ENCODE measurements around the gene CLHC1. TPM values are rescaled to one million over a fixed set of nuclear protein-coding genes. Genes with fewer than 3 reads are reported as not detected.

Gene CLHC1
- total and polyA plus RNA-seq, 4 donors: 2.3 to 33.8 (median 12.2) TPM

DNA sequence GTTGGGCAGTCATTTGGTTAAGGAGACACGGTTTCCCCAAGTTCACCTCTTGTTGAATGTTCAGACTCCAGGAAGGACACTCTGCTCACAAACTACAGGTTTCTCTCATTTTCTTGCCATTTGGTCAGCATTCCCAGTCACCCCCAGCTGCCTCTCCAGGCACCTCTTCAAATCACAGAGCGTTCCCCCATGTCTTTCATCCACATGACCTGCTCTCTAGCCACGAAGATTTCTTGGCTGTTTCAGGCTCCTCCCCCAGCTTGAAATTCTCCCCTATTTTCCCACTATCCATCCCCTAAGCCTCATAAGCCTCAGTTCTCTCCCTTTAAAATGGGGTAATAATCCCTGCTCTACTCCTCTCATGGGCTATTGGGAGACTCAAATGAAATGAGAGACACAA lies 92.8 kb downstream of the CLHC1 start:
- peaks cover 0 to 24% (median 12%) of the 10 kb centered on the region in 5 donors for H3K4me1 ChIP-seq (ENCODE audit: control insufficient read depth in 5 of 5, insufficient read depth in 5 of 5, low read length in 5 of 5)
- no peak overlapping the region for H3K4me3 ChIP-seq
- H3K9ac ChIP-seq (ENCODE audit: insufficient read depth in 1 of 2, low read length in 2 of 2): no peak overlapping the region
- WGBS, 2 donors: 89 to 97% methylated on average over 3 of the region's 3 CpGs
- TF ChIP-seq, protein P1, sequence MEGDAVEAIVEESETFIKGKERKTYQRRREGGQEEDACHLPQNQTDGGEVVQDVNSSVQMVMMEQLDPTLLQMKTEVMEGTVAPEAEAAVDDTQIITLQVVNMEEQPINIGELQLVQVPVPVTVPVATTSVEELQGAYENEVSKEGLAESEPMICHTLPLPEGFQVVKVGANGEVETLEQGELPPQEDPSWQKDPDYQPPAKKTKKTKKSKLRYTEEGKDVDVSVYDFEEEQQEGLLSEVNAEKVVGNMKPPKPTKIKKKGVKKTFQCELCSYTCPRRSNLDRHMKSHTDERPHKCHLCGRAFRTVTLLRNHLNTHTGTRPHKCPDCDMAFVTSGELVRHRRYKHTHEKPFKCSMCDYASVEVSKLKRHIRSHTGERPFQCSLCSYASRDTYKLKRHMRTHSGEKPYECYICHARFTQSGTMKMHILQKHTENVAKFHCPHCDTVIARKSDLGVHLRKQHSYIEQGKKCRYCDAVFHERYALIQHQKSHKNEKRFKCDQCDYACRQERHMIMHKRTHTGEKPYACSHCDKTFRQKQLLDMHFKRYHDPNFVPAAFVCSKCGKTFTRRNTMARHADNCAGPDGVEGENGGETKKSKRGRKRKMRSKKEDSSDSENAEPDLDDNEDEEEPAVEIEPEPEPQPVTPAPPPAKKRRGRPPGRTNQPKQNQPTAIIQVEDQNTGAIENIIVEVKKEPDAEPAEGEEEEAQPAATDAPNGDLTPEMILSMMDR (IDR thresholded peaks at IDR 0.05; ENCODE audit: control extremely low read depth, extremely low read depth): no peak
- DNase-seq (no peak), ATAC-seq (ENCODE audit: insufficient read depth, low FRiP score) (no peak)
- H3K9me3 ChIP-seq (ENCODE audit: control insufficient read depth in 4 of 4, insufficient read depth in 3 of 4, low read length in 3 of 4): no peaks in the 10 kb centered on the region
- H3K27ac ChIP-seq (ENCODE audit: low read depth in 1 of 2, low read length in 1 of 2): no peak overlapping the region
- no peaks in the 10 kb centered on the region for H3K27me3 ChIP-seq (ENCODE audit: control insufficient read depth in 3 of 3, insufficient read depth in 3 of 3, low read length in 2 of 3)
- no peaks in the 10 kb centered on the region for H3K36me3 ChIP-seq (ENCODE audit: control insufficient read depth in 4 of 4, insufficient read depth in 4 of 4, low read length in 4 of 4)

DNA sequence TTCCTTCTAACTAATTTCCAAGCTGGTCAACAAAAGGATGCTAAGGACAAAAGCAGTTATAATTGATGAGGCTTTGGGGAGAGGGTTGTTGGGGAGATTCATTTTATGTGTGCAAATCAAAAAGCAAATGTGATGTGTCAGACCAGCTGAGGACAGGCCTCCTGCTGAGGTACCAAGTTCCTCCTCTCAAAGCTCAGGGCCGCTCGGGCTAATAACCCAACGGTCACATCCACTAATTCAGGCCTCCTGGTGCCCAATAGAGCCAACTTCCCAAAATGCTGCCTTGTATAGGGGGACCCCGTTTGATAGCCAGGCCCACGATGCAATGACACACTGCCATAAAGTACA lies 93.2 kb downstream of the CLHC1 start:
- DNase-seq (no peak), ATAC-seq (ENCODE audit: insufficient read depth, low FRiP score) (no peak)
- TF ChIP-seq, protein P1 (IDR thresholded peaks at IDR 0.05; ENCODE audit: control extremely low read depth, extremely low read depth): no peak
- Histone ChIP-seq H3K27me3 (ENCODE audit: control insufficient read depth in 3 of 3, insufficient read depth in 3 of 3, low read length in 2 of 3) (no peaks in the 10 kb centered on the region), H3K4me3 (no peak overlapping the region), H3K9ac (ENCODE audit: insufficient read depth in 1 of 2, low read length in 2 of 2) (no peak overlapping the region), H3K4me1 (ENCODE audit: control insufficient read depth in 5 of 5, insufficient read depth in 5 of 5, low read length in 5 of 5) (peaks cover 3 to 29% (median 15%) of the 10 kb centered on the region in 5 donors), H3K27ac (ENCODE audit: low read depth in 1 of 2, low read length in 1 of 2) (no peak overlapping the region), H3K36me3 (ENCODE audit: control insufficient read depth in 4 of 4, insufficient read depth in 4 of 4, low read length in 4 of 4) (no peaks in the 10 kb centered on the region), H3K9me3 (ENCODE audit: control insufficient read depth in 4 of 4, insufficient read depth in 3 of 4, low read length in 3 of 4) (no peaks in the 10 kb centered on the region)
- 93 to 99% methylated on average over 5 of the region's 5 CpGs for WGBS, 2 donors

DNA sequence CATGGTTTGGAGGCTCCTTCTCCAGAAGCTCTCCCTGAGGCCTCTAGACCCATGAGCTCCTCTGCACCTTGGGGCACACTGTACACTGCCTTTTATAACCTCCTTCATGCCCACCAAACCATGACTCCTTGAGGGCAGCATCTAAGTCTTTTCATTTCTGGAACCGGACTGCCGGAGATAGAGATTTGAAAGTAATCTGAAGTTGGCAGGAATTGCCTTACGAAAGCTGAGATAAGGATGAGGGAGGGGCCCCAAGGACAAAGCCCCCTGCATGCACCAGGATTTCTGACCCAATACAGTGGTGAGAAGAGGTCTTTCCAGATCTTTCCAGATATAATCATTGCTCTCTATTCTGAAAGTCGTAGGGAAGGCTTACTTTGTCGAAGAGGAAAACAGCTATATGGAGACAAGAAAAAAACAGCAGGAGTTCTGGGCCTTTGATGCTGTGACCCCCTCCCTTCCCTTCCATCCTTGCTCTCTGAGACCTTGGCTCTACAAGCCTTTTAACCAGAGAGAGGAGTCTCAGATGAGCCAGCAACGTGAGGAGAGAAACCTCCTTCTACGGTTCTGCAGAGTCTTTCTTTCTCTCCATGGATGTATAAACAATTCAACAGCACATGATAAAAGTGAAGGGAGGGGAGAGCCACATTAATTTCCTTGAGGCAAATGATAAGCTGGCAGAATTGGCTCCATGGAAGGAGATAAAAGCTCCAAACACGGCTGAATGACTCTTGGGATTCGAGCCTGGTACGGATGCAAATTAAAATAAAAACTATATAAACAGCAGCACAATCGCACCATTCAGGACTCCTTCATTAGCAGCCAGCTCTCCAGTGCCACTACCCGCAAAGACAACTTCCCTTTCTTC lies 93.8 kb downstream of the CLHC1 start:
- no peaks in the 10 kb centered on the region for H3K36me3 ChIP-seq (ENCODE audit: control insufficient read depth in 4 of 4, insufficient read depth in 4 of 4, low read length in 4 of 4)
- H3K27ac ChIP-seq (ENCODE audit: low read depth in 1 of 2, low read length in 1 of 2): peak overlapping the region in 1 of 2 donors; percentile 62
- no peaks in the 10 kb centered on the region for H3K9me3 ChIP-seq (ENCODE audit: control insufficient read depth in 4 of 4, insufficient read depth in 3 of 4, low read length in 3 of 4)
- ATAC-seq (ENCODE audit: insufficient read depth, low FRiP score) (no peak), DNase-seq (peak in 2 of 3 donors; percentile 54 to 61)
- peaks cover 6 to 34% (median 15%) of the 10 kb centered on the region in 5 donors for H3K4me1 ChIP-seq (ENCODE audit: control insufficient read depth in 5 of 5, insufficient read depth in 5 of 5, low read length in 5 of 5)
- no peak overlapping the region for H3K4me3 ChIP-seq
- no peak overlapping the region for H3K9ac ChIP-seq (ENCODE audit: insufficient read depth in 1 of 2, low read length in 2 of 2)
- WGBS, 2 donors: 56 to 66% methylated on average over 12 of the region's 12 CpGs
- no peaks in the 10 kb centered on the region for H3K27me3 ChIP-seq (ENCODE audit: control insufficient read depth in 3 of 3, insufficient read depth in 3 of 3, low read length in 2 of 3)
- TF ChIP-seq, protein P1 (IDR thresholded peaks at IDR 0.05; ENCODE audit: control extremely low read depth, extremely low read depth): no peak

Measured in lung (tissue), 12 donors.